ENCODE data around the gene TCF7.

The TCF7 gene

GRCh38 chr5:134088994-134089560 is 25.4 kb upstream of the TCF7 start:
- no peak overlapping the region for H3K4me3 ChIP-seq (ENCODE audit: low read depth, low read length)

DNA sequence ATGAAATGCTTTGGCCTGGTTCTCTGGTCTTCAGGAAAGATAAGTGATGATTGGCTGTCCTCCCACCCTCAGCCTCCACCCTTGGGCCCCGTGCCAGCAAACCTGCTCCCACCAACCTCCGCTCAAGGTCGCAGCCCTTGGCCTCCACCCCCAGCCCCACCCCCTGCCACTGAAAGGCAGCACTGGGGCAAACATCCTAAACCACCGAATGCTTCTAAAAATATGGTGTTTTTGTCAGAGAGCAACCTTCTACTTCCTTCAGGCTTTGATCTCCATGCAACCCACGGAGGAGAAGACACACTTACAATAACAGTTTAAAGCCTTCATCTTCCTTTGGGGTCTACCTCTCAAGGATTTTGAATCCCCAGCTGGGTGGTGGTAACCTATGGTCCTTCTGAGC is 24.0 kb upstream of the TCF7 start:
- no peak overlapping the region for H3K4me3 ChIP-seq (ENCODE audit: low read depth, low read length)

DNA sequence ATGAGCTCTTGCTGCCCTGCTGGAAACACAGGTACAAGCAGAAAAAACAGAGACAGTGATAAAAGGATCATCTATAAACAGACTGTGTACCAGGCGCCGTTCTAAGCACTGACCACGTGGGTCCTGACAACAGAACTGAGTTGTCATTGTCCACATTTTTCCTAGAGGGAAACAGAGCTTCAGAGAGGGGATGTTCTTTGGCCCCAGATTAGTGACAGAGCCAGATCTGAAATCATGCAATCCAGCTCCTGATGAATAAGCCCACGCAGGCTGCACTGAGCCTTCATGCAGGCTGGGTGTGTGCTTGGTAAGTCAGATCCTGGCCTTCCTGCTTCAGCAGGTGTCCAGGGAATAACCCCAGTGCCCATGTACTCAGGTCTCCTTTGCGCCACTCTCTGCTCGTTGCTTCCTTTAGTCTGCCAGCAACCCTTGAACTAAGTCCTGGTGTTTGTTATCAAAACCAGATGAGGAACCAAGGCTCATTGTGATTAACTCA is 22.8 kb upstream of the TCF7 start:
- H3K4me3 ChIP-seq (ENCODE audit: low read depth, low read length) = no peak overlapping the region

DNA sequence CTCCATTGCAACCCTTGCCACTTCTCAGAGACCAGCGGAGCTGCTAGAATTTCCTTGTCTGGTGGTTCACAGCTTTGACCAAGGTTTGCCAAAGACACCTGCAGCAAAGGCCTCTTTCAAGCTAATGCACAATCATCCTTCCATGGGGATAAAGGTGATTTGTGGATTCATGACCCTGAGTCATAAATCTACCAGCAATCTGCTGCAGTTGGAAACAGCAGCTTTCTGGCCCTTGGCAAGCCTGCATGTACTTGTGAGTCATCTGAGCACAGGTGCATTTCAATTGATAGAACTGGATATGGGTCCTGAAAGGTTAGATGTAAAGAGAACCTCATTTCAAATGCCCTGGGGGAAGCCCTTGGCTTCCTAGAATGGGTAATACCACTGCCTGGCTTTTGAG is 21.6 kb upstream of the TCF7 start:
- H3K4me3 ChIP-seq (ENCODE audit: low read depth, low read length) = no peak overlapping the region

DNA sequence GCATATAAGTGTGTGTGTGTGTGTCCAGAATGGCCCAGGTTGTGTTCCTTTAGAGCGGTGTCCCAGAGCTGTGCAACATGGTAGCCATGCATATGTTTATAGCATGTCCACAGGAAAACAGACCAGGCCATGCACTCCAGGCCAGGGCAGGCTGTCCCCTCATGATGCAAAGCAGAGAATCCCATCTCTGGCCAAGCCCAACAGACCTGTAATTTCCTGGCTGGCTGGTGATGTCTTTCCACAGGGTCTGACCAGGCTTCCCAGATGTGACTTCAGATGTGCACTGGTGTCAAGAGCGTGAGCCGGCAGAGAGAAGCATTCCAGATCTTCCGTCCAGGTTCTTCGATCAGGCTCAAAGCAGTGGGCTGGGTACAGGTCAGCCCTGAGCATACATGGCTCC is 21.1 kb upstream of the TCF7 start:
- no peak overlapping the region for H3K4me3 ChIP-seq (ENCODE audit: low read depth, low read length)

DNA sequence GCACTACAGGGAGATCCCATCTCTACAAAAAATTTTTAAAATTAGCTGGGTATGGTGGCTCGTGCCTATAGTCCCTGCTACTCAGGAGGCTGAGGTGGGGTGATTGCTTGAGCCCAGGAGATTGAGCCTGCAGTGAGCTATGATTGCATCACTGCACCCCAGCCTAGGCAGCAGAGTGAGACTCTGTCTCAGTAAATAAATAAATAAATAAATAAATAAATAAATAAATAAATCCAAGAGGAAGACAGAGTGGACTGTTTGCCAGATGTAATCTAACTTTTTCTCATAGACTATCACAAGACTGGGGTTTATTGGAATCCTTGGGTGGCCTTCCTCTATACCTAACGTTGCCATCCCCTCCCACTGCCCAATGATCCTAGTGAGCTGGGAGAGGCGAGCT is 19.2 kb upstream of the TCF7 start:
- no peak overlapping the region for H3K4me3 ChIP-seq (ENCODE audit: low read depth, low read length)

GRCh38 chr5:134095887-134096589 is 18.4 kb upstream of the TCF7 start:
- no peak overlapping the region for H3K4me3 ChIP-seq (ENCODE audit: low read depth, low read length)

DNA sequence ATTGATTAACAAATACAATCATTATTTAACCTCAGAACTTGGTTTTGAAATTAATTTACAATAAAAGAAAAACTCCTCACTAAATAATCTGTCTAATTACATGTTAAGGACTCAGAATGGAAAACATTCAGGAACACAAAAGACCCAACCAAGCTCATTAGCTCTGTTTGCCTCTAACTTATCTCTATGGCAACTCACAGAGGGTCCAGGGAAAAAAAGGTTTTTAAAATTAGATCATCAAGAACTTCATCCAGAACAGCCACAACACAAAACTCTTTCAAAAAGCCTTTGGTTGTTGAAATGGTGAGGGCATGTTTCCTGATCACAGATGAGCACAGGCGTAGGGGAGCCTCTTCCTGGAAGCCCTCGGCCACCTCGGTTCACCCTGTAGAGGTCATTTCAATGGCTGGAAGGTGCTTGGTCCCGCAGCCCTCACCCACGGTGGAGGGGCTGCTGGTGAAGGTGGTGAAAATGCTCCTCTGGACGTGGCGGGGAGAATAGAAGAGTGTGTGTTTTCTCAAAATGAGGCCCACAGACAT is 17.2 kb upstream of the TCF7 start:
- no peak overlapping the region for H3K4me3 ChIP-seq (ENCODE audit: low read depth, low read length)

- no peak overlapping the region for H3K4me3 ChIP-seq (ENCODE audit: low read depth, low read length)
These were observed 15.8 kb upstream of the TCF7 start for GRCh38 chr5:134098690-134099089.

GRCh38 chr5:134099288-134099872 is 15.1 kb upstream of the TCF7 start:
- H3K4me3 ChIP-seq (ENCODE audit: low read depth, low read length) = no peak overlapping the region

DNA sequence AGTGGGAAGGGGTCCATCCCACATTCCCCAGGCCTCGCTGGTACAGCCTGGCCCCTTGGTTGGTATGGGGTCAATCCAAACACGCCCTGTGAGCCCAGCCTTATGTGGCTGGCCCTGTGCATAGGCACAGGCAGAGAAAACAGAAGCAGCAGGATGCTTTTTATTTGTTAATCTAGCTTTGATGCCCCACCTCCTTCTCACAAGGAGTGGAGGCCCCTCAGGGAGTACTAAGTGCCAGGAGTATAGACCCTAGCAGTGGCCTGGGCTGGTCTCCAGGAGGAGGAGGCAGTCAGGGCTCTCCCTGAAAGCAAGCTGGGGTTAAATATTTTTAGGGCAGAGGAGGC is 14.6 kb upstream of the TCF7 start:
- no peak overlapping the region for H3K4me3 ChIP-seq (ENCODE audit: low read depth, low read length)

GRCh38 chr5:134100283-134101091 is 14.0 kb upstream of the TCF7 start:
- H3K4me3 ChIP-seq (ENCODE audit: low read depth, low read length) = no peak overlapping the region

GRCh38 chr5:134101686-134102439 is 12.6 kb upstream of the TCF7 start:
- H3K4me3 ChIP-seq (ENCODE audit: low read depth, low read length) = no peak overlapping the region

DNA sequence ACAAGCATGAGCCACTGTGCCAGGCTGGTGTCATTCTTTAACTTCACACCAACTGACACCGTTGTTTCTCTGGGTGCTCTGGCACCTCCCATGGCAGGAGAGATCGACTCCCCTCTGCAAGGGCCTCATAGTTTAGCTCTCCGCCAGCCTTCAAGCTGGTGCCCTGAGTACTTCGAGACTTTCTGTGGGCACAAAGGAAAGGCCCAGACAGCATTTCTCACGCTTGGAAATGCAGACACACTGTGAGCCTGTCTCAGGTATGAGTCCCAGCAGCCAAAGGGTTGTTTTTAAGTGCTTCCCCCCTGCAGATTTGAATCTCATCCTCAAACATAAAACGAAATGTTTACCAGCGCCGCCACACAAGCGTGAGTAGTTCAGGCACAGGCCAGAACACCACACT is 11.1 kb upstream of the TCF7 start:
- no peak overlapping the region for H3K4me3 ChIP-seq (ENCODE audit: low read depth, low read length)

- no peak overlapping the region for H3K4me3 ChIP-seq (ENCODE audit: low read depth, low read length)
These were observed 10.4 kb upstream of the TCF7 start for GRCh38 chr5:134103998-134104654.

DNA sequence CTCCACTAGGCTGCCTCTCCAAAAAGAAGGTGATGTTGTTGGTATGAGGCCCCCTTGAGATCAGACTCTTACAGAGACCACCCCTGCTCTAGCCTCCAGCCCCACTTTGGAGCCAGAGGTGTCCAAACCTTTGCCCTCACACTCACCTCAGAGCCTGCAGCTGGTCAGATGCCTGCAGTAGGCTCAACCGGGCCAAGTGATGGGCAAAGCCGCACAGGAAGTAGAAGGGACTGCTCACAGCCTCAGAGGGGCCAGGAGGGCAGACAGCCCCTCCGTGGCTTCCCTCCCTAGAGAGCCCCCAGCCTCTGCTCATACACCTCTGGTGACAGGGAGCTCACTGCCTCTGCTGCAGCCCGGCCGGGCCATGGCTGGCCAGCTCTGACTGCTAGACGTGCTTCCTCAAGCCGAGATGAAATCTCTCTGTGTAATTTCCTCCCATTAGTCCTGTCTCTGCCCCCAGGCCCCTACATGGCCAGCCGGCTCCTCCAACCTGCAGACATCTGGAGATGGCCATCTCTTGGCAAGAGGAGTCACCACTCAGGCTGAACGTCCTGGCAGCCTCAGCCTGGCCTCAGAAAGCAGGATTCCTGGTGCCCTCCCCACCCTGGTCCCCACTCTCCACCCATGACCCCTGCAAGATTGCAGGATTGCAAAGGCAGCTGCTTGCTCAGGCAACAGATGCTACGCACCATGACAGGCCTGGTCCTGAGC is 7.3 kb upstream of the TCF7 start:
- H3K4me3 ChIP-seq (ENCODE audit: low read depth, low read length) = no peak overlapping the region

GRCh38 chr5:134107779-134108178 is 6.7 kb upstream of the TCF7 start:
- H3K4me3 ChIP-seq (ENCODE audit: low read depth, low read length) = no peak overlapping the region

DNA sequence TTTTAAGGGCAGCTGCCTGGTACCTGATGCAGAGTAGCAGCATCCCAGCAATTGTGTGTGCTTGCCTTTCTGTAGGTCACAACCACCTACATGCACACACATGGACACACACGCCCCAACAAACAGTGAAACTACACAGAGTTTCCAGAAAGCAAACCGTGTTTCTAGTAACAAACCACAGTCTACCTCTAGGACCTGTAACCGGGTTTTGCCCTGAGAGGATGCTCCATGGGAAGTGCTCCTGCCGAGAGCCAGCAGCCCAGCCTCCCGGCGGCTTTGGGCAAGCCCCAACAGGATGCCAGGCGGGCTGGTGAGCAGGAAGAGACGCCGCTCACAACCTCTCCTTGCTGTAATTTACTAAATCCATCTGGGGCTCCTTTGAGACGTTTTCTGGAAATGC is 4.1 kb upstream of the TCF7 start:
- H3K4me3 ChIP-seq (ENCODE audit: low read depth, low read length) = no peak overlapping the region

DNA sequence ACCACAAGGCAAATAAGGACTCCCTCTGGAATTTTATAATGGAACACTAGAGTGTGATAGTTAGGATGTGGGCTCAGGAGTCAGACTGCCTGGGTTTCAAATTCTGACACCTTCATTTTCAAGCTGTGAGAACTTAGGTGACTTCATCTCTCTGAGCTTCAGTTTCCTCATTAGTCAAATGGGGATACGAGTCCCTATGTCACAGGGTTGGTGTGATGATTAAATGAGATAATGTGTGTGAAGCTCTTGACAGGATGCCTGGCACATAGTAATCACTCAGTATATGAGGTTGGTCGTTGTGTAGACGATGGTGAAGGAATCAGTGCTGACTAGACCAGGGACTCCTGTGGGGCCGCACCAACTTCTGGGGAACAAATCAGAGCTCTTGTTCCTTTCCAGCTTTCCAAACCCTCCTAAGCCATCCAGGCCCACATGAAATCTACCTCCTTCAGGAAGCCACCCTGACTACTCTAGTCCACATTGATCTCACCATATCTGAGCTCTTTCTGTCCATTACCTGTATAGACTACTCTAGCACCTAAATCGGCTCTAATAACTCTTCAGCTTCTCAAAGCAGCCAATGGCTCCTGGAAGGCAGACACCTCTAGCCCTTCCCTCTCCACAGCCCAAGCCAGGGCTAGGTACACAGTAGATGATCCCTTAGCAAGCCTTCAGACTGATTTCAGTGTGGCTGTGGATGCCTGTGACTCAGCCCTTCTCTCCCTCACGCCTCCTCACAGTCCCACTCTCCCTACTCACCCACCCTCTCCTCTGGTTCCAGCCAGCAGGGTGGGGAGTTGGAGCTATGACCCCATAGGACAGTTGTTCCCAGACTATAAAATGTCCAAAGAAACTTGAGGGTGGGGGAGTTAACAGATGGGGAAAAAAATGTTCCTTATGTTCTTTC is 2.5 kb upstream of the TCF7 start:
- H3K4me3 ChIP-seq (ENCODE audit: low read depth, low read length) = no peak overlapping the region

Measured in iPS-11a (cell line).